WTC11 (cell line): ENCODE results near the gene AURKAIP1. TPM values are rescaled to one million over a fixed set of nuclear protein-coding genes. Genes with fewer than 3 reads are reported as not detected.

Experiments
- ATAC-seq: fragments of 200-7000 bp; cut with Tn5 transposase; 2 replicates; pipeline ENCODE4 v1.10.0; 2021; ENCODE audit warnings: mild to moderate bottlenecking, moderate library complexity
- CTCF ChIA-PET: fragments of 300-600 bp; sonication (Branson Sonifier 250); formaldehyde crosslinking; loops from one replicate; lab custom pipeline; 2021; ENCODE audit warnings: antibody characterized with exemption; lab: Charles Lee
- POLR2A ChIA-PET: fragments of 350-600 bp; sonication (Branson Sonifier 250); formaldehyde crosslinking; loops from one replicate; lab custom pipeline; 2021; ENCODE audit warnings: antibody characterized with exemption; lab: Charles Lee
- DNase-seq: peaks from one replicate; pipeline ENCODE4 v3.0.0; 2021; ENCODE audit warnings: low spot score
- H3K27ac Mint-ChIP-seq: 2 replicates; pipeline ENCODE4 v1.8.0; 2021; ENCODE audit warnings: mixed read lengths
- H3K27me3 Mint-ChIP-seq: 2 replicates; pipeline ENCODE4 v1.8.0; 2021; ENCODE audit warnings: low read depth, mild to moderate bottlenecking, moderate library complexity, mixed read lengths
- H3K36me3 Mint-ChIP-seq: 2 replicates; pipeline ENCODE4 v1.8.0; 2021; ENCODE audit warnings: mixed read lengths
- H3K4me1 Mint-ChIP-seq: 2 replicates; pipeline ENCODE4 v1.8.0; 2022; ENCODE audit warnings: mixed read lengths
- H3K4me3 Mint-ChIP-seq: 2 replicates; pipeline ENCODE4 v1.8.0; 2021; ENCODE audit warnings: mild to moderate bottlenecking, moderate library complexity, mixed read lengths
- H3K9me3 Mint-ChIP-seq: 2 replicates; pipeline ENCODE4 v1.8.0; 2021; ENCODE audit warnings: mixed read lengths
- ELF4 ChIP-seq: sonication (generic); formaldehyde crosslinking; IDR thresholded peaks from 2 replicates; pipeline ENCODE4 v1.8.1; 2022; ENCODE audit warnings: low read depth, mild to moderate bottlenecking, moderate library complexity, missing genetic modification reagents
- ESRRA ChIP-seq: sonication (generic); formaldehyde crosslinking; IDR thresholded peaks from 2 replicates; pipeline ENCODE4 v1.8.1; 2022; ENCODE audit warnings: mild to moderate bottlenecking, missing genetic modification reagents, borderline replicate concordance
- NFYB ChIP-seq: sonication (generic); formaldehyde crosslinking; conservative IDR thresholded peaks from 2 replicates; pipeline ENCODE4 v1.8.0; 2022; ENCODE audit warnings: low read depth, missing genetic modification reagents
- RELA ChIP-seq: sonication (generic); formaldehyde crosslinking; IDR thresholded peaks from 2 replicates; pipeline ENCODE4 v1.8.1; 2022; ENCODE audit warnings: missing genetic modification reagents, mild to moderate bottlenecking, borderline replicate concordance
- SP1 ChIP-seq: sonication (generic); formaldehyde crosslinking; conservative IDR thresholded peaks from 2 replicates; pipeline ENCODE4 v1.8.1; 2022; ENCODE audit warnings: missing genetic modification reagents
- ZNF138 ChIP-seq: sonication (generic); formaldehyde crosslinking; conservative IDR thresholded peaks from 2 replicates; pipeline ENCODE4 v1.8.1; 2022; ENCODE audit warnings: mild to moderate bottlenecking, moderate library complexity, missing genetic modification reagents
- ZNF263 ChIP-seq: sonication (generic); formaldehyde crosslinking; IDR thresholded peaks from 2 replicates; pipeline ENCODE4 v1.8.1; 2022; ENCODE audit warnings: low read depth, mild to moderate bottlenecking, moderate library complexity, missing genetic modification reagents
- ZNF423 ChIP-seq: fragments of 250-450 bp; sonication (Bioruptor Pico); IDR thresholded peaks from 2 replicates; pipeline ENCODE4 v2.1.2; 2022; ENCODE audit warnings: mild to moderate bottlenecking, moderate library complexity
- total RNA-seq: library from RNA; stranded (reverse); gene quantifications from 3 replicates; pipeline ENCODE4 v1.2.3, GENCODE V29; 2021
- TF ChIP-seq, protein P1 (sequence below): fragments of 250-450 bp; sonication (Bioruptor Pico); IDR thresholded peaks from 2 replicates; pipeline ENCODE4 v1.9.0; 2021; ENCODE audit warnings: mild to moderate bottlenecking
- TF ChIP-seq, protein P2 (sequence below): fragments of 200-600 bp; IDR thresholded peaks from 2 replicates; pipeline ENCODE4 v1.8.0; 2022; ENCODE audit warnings: antibody characterized with exemption
- TF ChIP-seq, protein P3 (sequence below): sonication (generic); formaldehyde crosslinking; IDR thresholded peaks from 2 replicates; pipeline ENCODE4 v1.8.1; 2023; ENCODE audit warnings: mild to moderate bottlenecking, missing genetic modification reagents

The AURKAIP1 gene
- total RNA-seq, 1 experiment from 2014 or later: 268 TPM

DNA sequence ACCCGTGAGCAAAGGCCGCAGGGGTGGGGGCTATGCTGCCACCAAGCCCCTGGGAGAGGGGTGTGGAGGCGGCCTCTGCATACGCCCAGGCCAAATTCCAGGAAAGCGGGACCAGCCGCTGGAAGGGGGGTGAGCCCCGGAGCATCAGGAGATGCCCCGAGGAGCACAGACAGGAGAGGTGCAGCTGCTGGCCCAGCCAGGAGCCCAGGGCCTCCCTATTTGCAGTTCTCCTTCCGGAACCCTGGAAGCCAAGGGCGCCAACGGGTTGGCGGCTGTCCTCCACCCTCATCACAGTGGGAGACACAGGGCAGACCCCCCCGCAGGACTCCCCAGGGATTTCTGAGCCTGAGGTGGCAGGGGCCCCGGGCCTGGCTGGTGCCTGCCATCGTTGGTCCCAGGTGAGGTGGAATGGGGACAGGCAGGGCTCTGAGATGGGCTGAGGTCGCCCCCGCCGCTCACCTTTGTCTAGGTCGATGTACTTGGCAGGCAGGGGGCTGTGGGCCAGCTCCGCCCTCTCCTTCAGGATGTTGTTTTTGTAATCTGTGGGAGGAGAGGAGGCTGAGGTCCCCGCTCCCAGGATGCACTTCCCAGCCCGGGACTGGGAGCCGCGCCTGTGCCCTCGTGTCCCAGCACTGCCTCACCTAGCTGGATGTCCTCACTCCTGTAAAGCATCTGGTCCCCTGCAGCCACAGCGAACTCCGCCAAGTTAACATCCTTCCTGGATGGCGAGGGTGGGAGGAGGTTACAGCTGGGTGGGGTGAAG is 21.4 kb downstream of the AURKAIP1 start (continued):
- TF ChIP-seq, protein P1, sequence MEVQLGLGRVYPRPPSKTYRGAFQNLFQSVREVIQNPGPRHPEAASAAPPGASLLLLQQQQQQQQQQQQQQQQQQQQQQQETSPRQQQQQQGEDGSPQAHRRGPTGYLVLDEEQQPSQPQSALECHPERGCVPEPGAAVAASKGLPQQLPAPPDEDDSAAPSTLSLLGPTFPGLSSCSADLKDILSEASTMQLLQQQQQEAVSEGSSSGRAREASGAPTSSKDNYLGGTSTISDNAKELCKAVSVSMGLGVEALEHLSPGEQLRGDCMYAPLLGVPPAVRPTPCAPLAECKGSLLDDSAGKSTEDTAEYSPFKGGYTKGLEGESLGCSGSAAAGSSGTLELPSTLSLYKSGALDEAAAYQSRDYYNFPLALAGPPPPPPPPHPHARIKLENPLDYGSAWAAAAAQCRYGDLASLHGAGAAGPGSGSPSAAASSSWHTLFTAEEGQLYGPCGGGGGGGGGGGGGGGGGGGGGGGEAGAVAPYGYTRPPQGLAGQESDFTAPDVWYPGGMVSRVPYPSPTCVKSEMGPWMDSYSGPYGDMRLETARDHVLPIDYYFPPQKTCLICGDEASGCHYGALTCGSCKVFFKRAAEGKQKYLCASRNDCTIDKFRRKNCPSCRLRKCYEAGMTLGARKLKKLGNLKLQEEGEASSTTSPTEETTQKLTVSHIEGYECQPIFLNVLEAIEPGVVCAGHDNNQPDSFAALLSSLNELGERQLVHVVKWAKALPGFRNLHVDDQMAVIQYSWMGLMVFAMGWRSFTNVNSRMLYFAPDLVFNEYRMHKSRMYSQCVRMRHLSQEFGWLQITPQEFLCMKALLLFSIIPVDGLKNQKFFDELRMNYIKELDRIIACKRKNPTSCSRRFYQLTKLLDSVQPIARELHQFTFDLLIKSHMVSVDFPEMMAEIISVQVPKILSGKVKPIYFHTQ: no peak
- TF ChIP-seq ZNF138: no peak
- TF ChIP-seq, protein P2, sequence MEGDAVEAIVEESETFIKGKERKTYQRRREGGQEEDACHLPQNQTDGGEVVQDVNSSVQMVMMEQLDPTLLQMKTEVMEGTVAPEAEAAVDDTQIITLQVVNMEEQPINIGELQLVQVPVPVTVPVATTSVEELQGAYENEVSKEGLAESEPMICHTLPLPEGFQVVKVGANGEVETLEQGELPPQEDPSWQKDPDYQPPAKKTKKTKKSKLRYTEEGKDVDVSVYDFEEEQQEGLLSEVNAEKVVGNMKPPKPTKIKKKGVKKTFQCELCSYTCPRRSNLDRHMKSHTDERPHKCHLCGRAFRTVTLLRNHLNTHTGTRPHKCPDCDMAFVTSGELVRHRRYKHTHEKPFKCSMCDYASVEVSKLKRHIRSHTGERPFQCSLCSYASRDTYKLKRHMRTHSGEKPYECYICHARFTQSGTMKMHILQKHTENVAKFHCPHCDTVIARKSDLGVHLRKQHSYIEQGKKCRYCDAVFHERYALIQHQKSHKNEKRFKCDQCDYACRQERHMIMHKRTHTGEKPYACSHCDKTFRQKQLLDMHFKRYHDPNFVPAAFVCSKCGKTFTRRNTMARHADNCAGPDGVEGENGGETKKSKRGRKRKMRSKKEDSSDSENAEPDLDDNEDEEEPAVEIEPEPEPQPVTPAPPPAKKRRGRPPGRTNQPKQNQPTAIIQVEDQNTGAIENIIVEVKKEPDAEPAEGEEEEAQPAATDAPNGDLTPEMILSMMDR: no peak

DNA sequence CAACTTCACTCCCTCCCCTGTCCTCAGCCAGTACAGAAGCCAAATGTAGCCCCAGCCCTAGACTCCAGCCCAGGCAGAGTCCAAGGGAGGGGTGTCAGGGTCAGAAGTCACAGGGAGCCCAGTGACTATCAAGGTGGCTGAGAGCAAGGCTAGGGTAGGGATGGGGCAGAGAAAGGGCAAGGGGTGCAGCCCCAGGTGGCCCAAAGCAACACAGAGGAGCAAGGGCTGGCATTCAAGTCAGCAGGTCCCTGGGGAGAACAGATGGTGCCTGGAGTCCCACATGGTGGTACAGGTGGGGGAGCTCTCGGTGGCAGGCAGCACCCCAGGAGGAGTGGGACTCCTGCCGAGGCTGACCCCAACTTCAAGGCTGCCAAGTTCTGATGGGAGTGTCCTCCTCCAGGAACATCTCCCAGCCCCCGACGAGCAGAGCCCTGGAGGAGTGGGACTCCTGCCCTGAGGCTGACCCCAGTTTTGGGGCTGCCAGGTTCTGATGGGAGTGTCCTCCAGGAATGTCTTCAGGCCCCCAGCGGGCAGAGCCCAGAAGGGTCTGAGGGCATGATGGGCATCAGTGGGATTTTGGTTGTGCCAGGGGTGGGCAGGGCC is 22.1 kb downstream of the AURKAIP1 start:
- ATAC-seq (no peak), DNase-seq (no peak)
- Mint-ChIP-seq H3K9me3 (no peaks in the 10 kb centered on the region), H3K4me1 (peaks cover 21% of the 10 kb centered on the region), H3K27ac (no peak overlapping the region; the same call in 1 of the 2 replicates), H3K36me3 (no peaks in the 10 kb centered on the region), H3K4me3 (peak overlapping the region; percentile 73), H3K27me3 (peaks cover 17% of the 10 kb centered on the region)
- ChIA-PET CTCF (interaction anchor here (1.0 to 1.9 kb wide), 4 partner anchors 19 to 61 kb away, joined by 3 to 10 read pairs (median 4); no protein-coding TSS in a partner anchor), POLR2A (no interaction called here)
- TF ChIP-seq RELA (CRISPR knock-in tag) (0 out of 2 replicates have a peak, but pooled peaks have one; percentile 55), ELF4 (CRISPR knock-in tag) (no peak), ZNF423 (CRISPR knock-in tag) (0 out of 2 replicates have a peak, but pooled peaks have one; percentile 13), NFYB (no peak)
- TF ChIP-seq, protein P3, sequence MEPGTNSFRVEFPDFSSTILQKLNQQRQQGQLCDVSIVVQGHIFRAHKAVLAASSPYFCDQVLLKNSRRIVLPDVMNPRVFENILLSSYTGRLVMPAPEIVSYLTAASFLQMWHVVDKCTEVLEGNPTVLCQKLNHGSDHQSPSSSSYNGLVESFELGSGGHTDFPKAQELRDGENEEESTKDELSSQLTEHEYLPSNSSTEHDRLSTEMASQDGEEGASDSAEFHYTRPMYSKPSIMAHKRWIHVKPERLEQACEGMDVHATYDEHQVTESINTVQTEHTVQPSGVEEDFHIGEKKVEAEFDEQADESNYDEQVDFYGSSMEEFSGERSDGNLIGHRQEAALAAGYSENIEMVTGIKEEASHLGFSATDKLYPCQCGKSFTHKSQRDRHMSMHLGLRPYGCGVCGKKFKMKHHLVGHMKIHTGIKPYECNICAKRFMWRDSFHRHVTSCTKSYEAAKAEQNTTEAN (CRISPR knock-in tag): 0 out of 2 replicates have a peak, but pooled peaks have one; percentile 35

DNA sequence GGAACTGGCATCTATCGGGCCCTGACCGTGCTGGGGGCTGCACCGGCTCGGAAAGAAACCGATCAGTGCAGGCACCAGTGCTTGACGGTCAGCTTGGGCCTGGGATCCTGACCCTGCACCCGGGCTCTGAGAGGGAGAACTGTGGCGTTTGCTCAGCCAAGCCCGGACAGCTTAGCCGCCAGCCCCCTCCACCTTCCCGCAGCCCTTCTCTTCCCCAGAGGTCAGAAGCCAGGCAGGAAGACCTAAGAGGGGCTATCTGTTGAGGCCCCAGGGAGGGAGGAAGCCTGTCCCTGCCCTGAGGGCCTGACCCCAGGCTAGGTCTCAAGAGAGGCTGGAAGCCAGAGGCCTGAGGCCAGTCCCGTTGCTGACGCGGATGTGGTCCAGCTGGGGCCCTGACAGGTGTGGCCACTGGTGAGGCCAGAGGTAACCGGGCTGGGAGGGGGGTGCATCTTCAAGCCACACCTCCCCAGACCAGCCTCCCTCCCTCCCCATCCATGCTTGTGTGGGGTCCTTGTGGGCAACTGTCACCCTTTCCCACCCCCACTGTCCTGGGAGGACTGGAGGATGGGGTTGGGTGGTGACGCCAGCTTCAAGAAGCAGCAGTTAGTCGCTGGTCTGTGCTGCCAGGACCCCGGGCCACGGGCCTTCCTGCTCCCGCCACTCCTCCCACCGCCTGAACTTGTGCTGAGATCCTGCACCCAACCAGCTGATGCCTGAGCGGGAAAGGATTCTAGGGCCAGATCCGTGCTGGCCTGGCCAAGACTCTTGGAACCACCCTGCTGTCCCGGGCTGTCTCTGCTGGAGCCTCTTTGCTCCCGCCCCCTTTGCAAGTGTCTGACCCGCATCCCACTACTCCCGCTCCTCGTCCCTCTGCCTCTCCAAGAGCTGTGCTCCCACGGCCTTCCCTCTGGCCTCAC is 23.2 kb downstream of the AURKAIP1 start:
- Mint-ChIP-seq H3K36me3 (no peaks in the 10 kb centered on the region), H3K4me3 (peak overlapping the region; percentile 49), H3K27ac (peak overlapping the region; percentile 78), H3K9me3 (no peaks in the 10 kb centered on the region), H3K27me3 (peaks cover 17% of the 10 kb centered on the region), H3K4me1 (peaks cover 27% of the 10 kb centered on the region)
- ATAC-seq (no peak), DNase-seq (no peak)
- TF ChIP-seq SP1: no peak
- peak; percentile 72 for TF ChIP-seq ZNF263
- 0 out of 2 replicates have a peak, but pooled peaks have one; percentile 36 for TF ChIP-seq ESRRA (CRISPR knock-in tag)
- ChIA-PET CTCF (interaction anchor here (0.5 to 1.9 kb wide), 6 partner anchors 10 to 427 kb away, joined by 3 to 10 read pairs (median 4); no protein-coding TSS in a partner anchor), POLR2A (interaction anchor here (0.6 kb wide), 1 partner anchor 20 kb away, joined by 3 read pairs; no protein-coding TSS in a partner anchor)
